NCI-H524 (cell line): ENCODE measurements around the gene PDAP1.
"Not testable (repeated sequence)": the region's sequence is repeated elsewhere in the genome, so short reads cannot be mapped to it uniquely, and the experiment has no call there.

Source experiments
- DNase-seq, 2 experiments: peaks; one replicate each; lab custom pipeline; 2025; lab: John Stamatoyannopoulos, UW

PDAP1 gene

GRCh38 chr7:99379043-99379577, 29.3 kb downstream of the PDAP1 start:
- DNase-seq, result no peak

- DNase-seq, result peak in 1 of 2 experiments; percentile 48
Observed at GRCh38 chr7:99375070-99375807, 33.2 kb downstream of the PDAP1 start.

- peak in 1 of 2 experiments; percentile 29 for DNase-seq
Observed at GRCh38 chr7:99374111-99375064, 34.0 kb downstream of the PDAP1 start, which contains the start of gene ARPC1B. Gene ARPC1B, plus strand, starts transcription at chr7:99374730. Its CDS starts 10,985 bp downstream, at chr7:99385715.

- no peak for DNase-seq
Observed at GRCh38 chr7:99373091-99374066, 35.0 kb downstream of the PDAP1 start.

GRCh38 chr7:99372275-99373090, 35.9 kb downstream of the PDAP1 start:
- no peak for DNase-seq

- no peak for DNase-seq
Observed at GRCh38 chr7:99371376-99371920, 36.9 kb downstream of the PDAP1 start.

GRCh38 chr7:99369767-99370391, 38.5 kb downstream of the PDAP1 start:
- DNase-seq, result no peak

GRCh38 chr7:99368750-99369389, 39.5 kb downstream of the PDAP1 start:
- DNase-seq, result no peak

GRCh38 chr7:99366646-99367045, 41.8 kb downstream of the PDAP1 start:
- DNase-seq, result no peak

GRCh38 chr7:99365318-99366141, 42.9 kb downstream of the PDAP1 start:
- peak in 1 of 2 experiments; percentile 6 for DNase-seq

GRCh38 chr7:99363286-99363685, 45.1 kb downstream of the PDAP1 start:
- DNase-seq, result no peak

- DNase-seq, result no peak
Observed at GRCh38 chr7:99362801-99363200, 45.6 kb downstream of the PDAP1 start.

GRCh38 chr7:99359465-99360154, 48.8 kb downstream of the PDAP1 start:
- no peak for DNase-seq

- DNase-seq, result not testable (repeated sequence)
Observed at GRCh38 chr7:99358521-99358920, 49.9 kb downstream of the PDAP1 start.

GRCh38 chr7:99357701-99358490, 50.5 kb downstream of the PDAP1 start:
- no peak for DNase-seq

- no peak for DNase-seq
Observed at GRCh38 chr7:99355098-99355497, 53.3 kb downstream of the PDAP1 start.

- no peak for DNase-seq
Observed at GRCh38 chr7:99352247-99352646, 56.1 kb downstream of the PDAP1 start.
